Cardiac fibroblast (primary cell): ENCODE measurements around the gene CUEDC1.
"Not testable (repeated sequence)": the region's sequence is repeated elsewhere in the genome, so short reads cannot be mapped to it uniquely, and the experiment has no call there.

Source experiments
- DNase-seq, 2 donors: peaks; one replicate each; pipeline versions ENCODE4 v3.0.0 to v3.0.0-alpha.2; 2010; ENCODE audit warnings: low read depth in 2 of 2
- H3K4me3 ChIP-seq, 2 donors: replicated peaks in 1 of 2; 1 replicate in 1 of 2; 2 replicates in 1 of 2; pipeline ENCODE4 v1.5.1; 2011; ENCODE audit warnings: low read depth in 2 of 2, low read length in 2 of 2, mild to moderate bottlenecking in 2 of 2, moderate library complexity in 1 of 2
- CTCF ChIP-seq: IDR thresholded peaks from one replicate; pipeline ENCODE4 v1.5.1; 2011; ENCODE audit warnings: low read depth, mild to moderate bottlenecking, low read length, inconsistent platforms

CUEDC1 gene

GRCh38 chr17:57976594-57976993, 21.4 kb upstream of the CUEDC1 start:
- no peak overlapping the region for H3K4me3 ChIP-seq
- no peak for TF ChIP-seq CTCF
- DNase-seq, result no peak

- peak; percentile 51 to 54 for DNase-seq
- H3K4me3 ChIP-seq, result no peak overlapping the region
- TF ChIP-seq CTCF, result no peak
Measured at GRCh38 chr17:57975044-57975443, 19.8 kb upstream of the CUEDC1 start.

- not testable (repeated sequence) for H3K4me3 ChIP-seq, DNase-seq
Measured at GRCh38 chr17:57974053-57974824, 19.0 kb upstream of the CUEDC1 start.

- no peak overlapping the region for H3K4me3 ChIP-seq
- no peak for DNase-seq
- TF ChIP-seq CTCF, result no peak
Measured at GRCh38 chr17:57972151-57972550, 16.9 kb upstream of the CUEDC1 start.

- no peak for TF ChIP-seq CTCF
- DNase-seq, result no peak
- no peak overlapping the region for H3K4me3 ChIP-seq
Measured at GRCh38 chr17:57971572-57971971, 16.4 kb upstream of the CUEDC1 start.

GRCh38 chr17:57970710-57971109, 15.5 kb upstream of the CUEDC1 start:
- H3K4me3 ChIP-seq, result no peak overlapping the region
- TF ChIP-seq CTCF, result no peak
- DNase-seq, result peak in 1 of 2 donors; percentile 69

- no peak for DNase-seq
- no peak overlapping the region for H3K4me3 ChIP-seq
- no peak for TF ChIP-seq CTCF
Measured at GRCh38 chr17:57968456-57968855, 13.2 kb upstream of the CUEDC1 start.
